IMR-90 (cell line): ENCODE measurements around the gene GALNT9. TPM values are rescaled to one million over a fixed set of nuclear protein-coding genes. Genes with fewer than 3 reads are reported as not detected.
"Not testable (repeated sequence)": the region's sequence is repeated elsewhere in the genome, so short reads cannot be mapped to it uniquely, and the experiment has no call there.

Source experiments
- ATAC-seq: fragments of 200-7000 bp; cut with Tn5 transposase; 2 replicates; pipeline ENCODE4 v1.9.1; 2020; ENCODE audit warnings: low read depth, mild to moderate bottlenecking, moderate library complexity
- BruUV-seq: library from RNA; stranded (reverse); fragments of 400-500 nt; replicated peaks from 2 replicates; lab custom pipeline; 2021; lab: Mats Ljungman, UMichigan
- CTCF ChIA-PET: fragments of 300-600 bp; formaldehyde crosslinking; extraction: SDS; loops from one replicate; lab custom pipeline; 2021; ENCODE audit warnings: antibody characterized with exemption; lab: Yijun Ruan, JAX
- POLR2A ChIA-PET: fragments of 300-600 bp; sonication (Branson Sonifier 250); formaldehyde crosslinking; loops from one replicate; lab custom pipeline; 2022; ENCODE audit warnings: antibody characterized with exemption; ENCODE audit not compliant: unreplicated experiment; lab: Charles Lee
- DNase-seq: peaks from one replicate; pipeline ENCODE4 v3.0.0; 2013
- H2AFZ ChIP-seq: replicated peaks from 2 replicates; pipeline ENCODE3; 2013; ENCODE audit warnings: low read length, mild to moderate bottlenecking; ENCODE audit not compliant: poor library complexity
- H2AK5ac ChIP-seq: 2 replicates; pipeline ENCODE4 v1.6.1; 2013; ENCODE audit warnings: low read depth, low read length, inconsistent platforms
- H2AK9ac ChIP-seq: replicated peaks from 2 replicates; pipeline ENCODE3; 2013; ENCODE audit warnings: mild to moderate bottlenecking, low read depth, low read length, moderate library complexity; ENCODE audit not compliant: poor library complexity
- H2BK120ac ChIP-seq: 2 replicates; pipeline ENCODE4 v1.6.1; 2013; ENCODE audit warnings: low read depth, low read length, inconsistent platforms
- H2BK15ac ChIP-seq: 3 replicates; pipeline ENCODE4 v1.6.1; 2013; ENCODE audit warnings: low read depth, low read length, inconsistent platforms
- H2BK20ac ChIP-seq: 2 replicates; pipeline ENCODE4 v1.6.1; 2013; ENCODE audit warnings: low read depth, mild to moderate bottlenecking, inconsistent platforms, low read length, moderate library complexity
- H2BK5ac ChIP-seq: 2 replicates; pipeline ENCODE4 v1.6.1; 2013; ENCODE audit warnings: mild to moderate bottlenecking, low read depth, low read length, inconsistent platforms; ENCODE audit not compliant: poor library complexity, severe bottlenecking
- H3K14ac ChIP-seq: replicated peaks from 2 replicates; pipeline ENCODE4 v1.6.1; 2013; ENCODE audit warnings: low read depth, low read length, inconsistent platforms
- H3K18ac ChIP-seq: 2 replicates; pipeline ENCODE4 v1.6.1; 2013; ENCODE audit warnings: low read depth, low read length, control low read depth
- H3K23ac ChIP-seq: 2 replicates; pipeline ENCODE4 v1.6.1; 2013; ENCODE audit warnings: low read depth, low read length, inconsistent platforms
- H3K27ac ChIP-seq: 2 replicates; pipeline ENCODE4 v1.5.1; 2013; ENCODE audit warnings: mild to moderate bottlenecking, control low read depth, low read length; ENCODE audit not compliant: insufficient read depth
- H3K27me3 ChIP-seq: 2 replicates; pipeline ENCODE4 v1.6.1; 2013; ENCODE audit warnings: low read length; ENCODE audit not compliant: control insufficient read depth, insufficient read depth
- H3K36me3 ChIP-seq: 2 replicates; pipeline ENCODE4 v1.6.1; 2013; ENCODE audit warnings: low read length, mixed read lengths; ENCODE audit not compliant: control insufficient read depth, insufficient read depth
- H3K4ac ChIP-seq: 2 replicates; pipeline ENCODE4 v1.6.1; 2013; ENCODE audit warnings: low read depth, low read length, inconsistent platforms
- H3K4me1 ChIP-seq: 2 replicates; pipeline ENCODE4 v1.6.1; 2013; ENCODE audit warnings: low read length, mixed read lengths; ENCODE audit not compliant: control insufficient read depth, insufficient read depth
- H3K4me2 ChIP-seq: 2 replicates; pipeline ENCODE4 v1.6.1; 2013; ENCODE audit warnings: low read depth, mild to moderate bottlenecking, control low read depth, low read length, moderate library complexity
- H3K4me3 ChIP-seq: 2 replicates; pipeline ENCODE4 v1.5.1; 2013; ENCODE audit warnings: low read depth, mild to moderate bottlenecking, control low read depth, low read length, moderate library complexity; ENCODE audit not compliant: insufficient read depth
- H3K56ac ChIP-seq: 2 replicates; pipeline ENCODE4 v1.6.1; 2013; ENCODE audit warnings: low read length, inconsistent platforms; ENCODE audit not compliant: insufficient read depth; ENCODE audit errors: extremely low read depth
- H3K79me1 ChIP-seq, 2 experiments: 2 replicates each; pipeline ENCODE4 v1.6.1; 2013; ENCODE audit warnings: low read length in 2 of 2, inconsistent platforms in 1 of 2, low read depth in 1 of 2
- H3K9ac ChIP-seq: 2 replicates; pipeline ENCODE4 v1.6.1; 2013; ENCODE audit warnings: low read depth, low read length, control low read depth
- H3K9me1 ChIP-seq: 2 replicates; pipeline ENCODE4 v1.6.1; 2013; ENCODE audit warnings: low read length, inconsistent platforms; ENCODE audit not compliant: insufficient read depth
- H3K9me3 ChIP-seq: 2 replicates; pipeline ENCODE4 v1.6.1; 2013; ENCODE audit warnings: low read length; ENCODE audit not compliant: control insufficient read depth, insufficient read depth
- H4K20me1 ChIP-seq: 2 replicates; pipeline ENCODE4 v1.6.1; 2013; ENCODE audit warnings: low read length, inconsistent platforms; ENCODE audit not compliant: insufficient read depth
- H4K5ac ChIP-seq: 2 replicates; pipeline ENCODE4 v1.6.1; 2013; ENCODE audit warnings: mild to moderate bottlenecking, low read depth, low read length, control low read depth
- H4K8ac ChIP-seq, 2 experiments: 2 replicates each; pipeline ENCODE4 v1.6.1; 2013; ENCODE audit warnings: low read depth in 2 of 2, low read length in 2 of 2, control low read depth in 1 of 2, inconsistent platforms in 1 of 2
- H4K91ac ChIP-seq: 2 replicates; pipeline ENCODE4 v1.6.1; 2013; ENCODE audit warnings: low read depth, low read length, inconsistent platforms; ENCODE audit not compliant: insufficient read depth
- WGBS, 2 experiments: methylation state at CpG; one replicate each; pipeline versions ENCODE4 v1.1.5 to v1.1.7; 2013; ENCODE audit warnings: missing lambda C conversion rate in 2 of 2; ENCODE audit not compliant: insufficient read length in 1 of 2; ENCODE audit errors: extremely low coverage in 2 of 2; 5-methylcytosine and 5-hydroxymethylcytosine counted together
- dilution Hi-C: fragments of 300-500 bp; cut with HindIII; formaldehyde crosslinking; loops from one replicate; pipeline ENCODE4 v1.14.3; 2018; ENCODE audit warnings: low sequenced_read_pairs; ENCODE audit not compliant: unreplicated experiment
- in situ Hi-C: fragments of 300-500 bp; cut with MboI; formaldehyde crosslinking; loops from 3 replicates; pipeline ENCODE4 v1.14.3; 2019; ENCODE audit warnings: low sequenced_read_pairs, inconsistent platforms, mixed read lengths
- intact Hi-C: fragments of 100-400 bp; cut with micrococcal nuclease; formaldehyde crosslinking; loops from 2 replicates; pipeline ENCODE4 v1.10.0; 2022
- polyA plus RNA-seq, 3 experiments: library from polyadenylated mRNA; depleted of rRNA; stranded (reverse); fragments of >200 nt; gene quantifications; 2 replicates each; pipeline ENCODE4 v1.2.3, GENCODE V29; 2012; ENCODE audit warnings: low replicate concordance in 1 of 3
- total RNA-seq: library from RNA; depleted of rRNA; stranded (reverse); fragments of >200 nt; gene quantifications from 2 replicates; pipeline ENCODE4 v1.2.3, GENCODE V29; 2012

The GALNT9 gene
- total and polyA plus RNA-seq, 2 of the 4 experiments (the other 2 are of a cell fraction), result under 0.01 to 0.12 TPM

GRCh38 chr12:132379057-132379456 lies 49.7 kb upstream of the GALNT9 start:
- H2BK5ac ChIP-seq, intact Hi-C loops, H2BK15ac ChIP-seq, H3K27ac ChIP-seq, H3K4me3 ChIP-seq, ATAC-seq, H2AK5ac ChIP-seq, H4K91ac ChIP-seq, in situ Hi-C loops, H3K4ac ChIP-seq, H3K4me2 ChIP-seq, H3K23ac ChIP-seq, POLR2A ChIA-PET, H2BK20ac ChIP-seq, H3K79me1 ChIP-seq, H3K4me1 ChIP-seq, H3K9ac ChIP-seq, H3K14ac ChIP-seq, H3K9me3 ChIP-seq, DNase-seq, dilution Hi-C loops, H3K56ac ChIP-seq, CTCF ChIA-PET, H4K20me1 ChIP-seq, H2BK120ac ChIP-seq, H3K18ac ChIP-seq, H2AFZ ChIP-seq, H3K9me1 ChIP-seq, BruUV-seq, H4K8ac ChIP-seq, H2AK9ac ChIP-seq, H3K36me3 ChIP-seq, H4K5ac ChIP-seq: not testable (repeated sequence)
- WGBS, 2 experiments, result 88% methylated on average over 3 of the region's 6 CpGs; no CpG with 5 or more reads in 1 of the 2 experiments
- H3K27me3 ChIP-seq, result peaks cover 20% of the 10 kb centered on the region; the same call in 1 of the 2 replicates
